HEK293 (cell line): ENCODE measurements around the gene PLEKHG4.

Source experiments
- AEBP2 ChIP-seq: fragments of 450-650 bp; formaldehyde crosslinking; IDR thresholded peaks from 2 replicates; pipeline ENCODE4 v1.5.1; 2016; ENCODE audit warnings: missing biosample characterization, missing genetic modification characterization, borderline replicate concordance
- BCL11A ChIP-seq: fragments of 450-650 bp; formaldehyde crosslinking; IDR thresholded peaks from 2 replicates; pipeline ENCODE4 v1.5.1; 2016; ENCODE audit warnings: low read depth, missing biosample characterization, missing genetic modification characterization
- ELK4 ChIP-seq: IDR thresholded peaks from 2 replicates; pipeline ENCODE4 v1.6.1; 2011; ENCODE audit warnings: mild to moderate bottlenecking, low read depth, low read length, borderline replicate concordance
- GLIS1 ChIP-seq: fragments of 450-650 bp; formaldehyde crosslinking; IDR thresholded peaks from 2 replicates; pipeline ENCODE4 v1.5.1; 2016; ENCODE audit warnings: missing biosample characterization, missing genetic modification characterization
- HOXC10 ChIP-seq: sonication (generic); formaldehyde crosslinking; IDR thresholded peaks from 2 replicates; pipeline ENCODE4 v1.8.1; 2023; ENCODE audit warnings: mild to moderate bottlenecking, missing genetic modification reagents
- KLF7 ChIP-seq: fragments of 450-650 bp; formaldehyde crosslinking; IDR thresholded peaks from 2 replicates; pipeline ENCODE4 v1.5.1; 2016; ENCODE audit warnings: missing biosample characterization, missing genetic modification characterization, borderline replicate concordance
- KLF8 ChIP-seq: fragments of 450-650 bp; formaldehyde crosslinking; IDR thresholded peaks from 2 replicates; pipeline ENCODE4 v1.5.1; 2016; ENCODE audit warnings: missing biosample characterization, missing genetic modification characterization
- PBX3 ChIP-seq: sonication (generic); formaldehyde crosslinking; IDR thresholded peaks from 2 replicates; pipeline ENCODE4 v1.8.1; 2022; ENCODE audit warnings: mild to moderate bottlenecking, moderate library complexity, missing genetic modification reagents
- SCRT2 ChIP-seq: fragments of 450-650 bp; formaldehyde crosslinking; IDR thresholded peaks from 2 replicates; pipeline ENCODE4 v1.5.1; 2016; ENCODE audit warnings: missing biosample characterization, missing genetic modification characterization
- TSHZ1 ChIP-seq: fragments of 450-650 bp; formaldehyde crosslinking; IDR thresholded peaks from 2 replicates; pipeline ENCODE4 v1.5.1; 2016; ENCODE audit warnings: missing biosample characterization, missing genetic modification characterization, borderline replicate concordance
- ZNF169 ChIP-seq: fragments of 450-650 bp; formaldehyde crosslinking; IDR thresholded peaks from 2 replicates; pipeline ENCODE4 v1.5.1; 2016; ENCODE audit warnings: missing biosample characterization, missing genetic modification characterization
- ZNF214 ChIP-seq: fragments of 450-650 bp; formaldehyde crosslinking; IDR thresholded peaks from 2 replicates; pipeline ENCODE4 v1.5.1; 2017; ENCODE audit warnings: missing biosample characterization, mild to moderate bottlenecking, missing genetic modification characterization, borderline replicate concordance
- ZNF274 ChIP-seq, 2 experiments: fragments of 200-500 bp in 1 of 2; fragments of 450-650 bp in 1 of 2; sonication (Bioruptor generic) in 1 of 2; formaldehyde crosslinking in 1 of 2; IDR thresholded peaks; 2 replicates each; pipeline versions ENCODE4 v1.5.1 to v1.6.1; 2014 to 2016; ENCODE audit warnings: borderline replicate concordance in 1 of 2, inconsistent platforms in 1 of 2, low read length in 1 of 2, missing biosample characterization in 1 of 2, missing genetic modification characterization in 1 of 2
- ZNF391 ChIP-seq: fragments of 450-650 bp; formaldehyde crosslinking; IDR thresholded peaks from 2 replicates; pipeline ENCODE4 v1.5.1; 2016; ENCODE audit warnings: low read depth, missing biosample characterization, missing genetic modification characterization, borderline replicate concordance
- ZNF394 ChIP-seq: fragments of 450-650 bp; formaldehyde crosslinking; IDR thresholded peaks from 2 replicates; pipeline ENCODE4 v1.5.1; 2016; ENCODE audit warnings: missing biosample characterization, missing genetic modification characterization, mild to moderate bottlenecking, moderate library complexity, borderline replicate concordance
- ZNF398 ChIP-seq: fragments of 450-650 bp; formaldehyde crosslinking; IDR thresholded peaks from 2 replicates; pipeline ENCODE4 v1.5.1; 2017; ENCODE audit warnings: missing biosample characterization, missing genetic modification characterization
- ZNF423 ChIP-seq: fragments of 450-650 bp; formaldehyde crosslinking; IDR thresholded peaks from 2 replicates; pipeline ENCODE4 v1.5.1; 2016; ENCODE audit warnings: missing biosample characterization, missing genetic modification characterization
- ZNF426 ChIP-seq: fragments of 450-650 bp; formaldehyde crosslinking; IDR thresholded peaks from 2 replicates; pipeline ENCODE4 v1.5.1; 2017; ENCODE audit warnings: missing biosample characterization, missing genetic modification characterization, mild to moderate bottlenecking, inconsistent platforms, moderate library complexity
- ZNF580 ChIP-seq: fragments of 450-650 bp; formaldehyde crosslinking; IDR thresholded peaks from 2 replicates; pipeline ENCODE4 v1.5.1; 2016; ENCODE audit warnings: missing biosample characterization, missing genetic modification characterization
- ZNF585B ChIP-seq: fragments of 450-650 bp; formaldehyde crosslinking; IDR thresholded peaks from 2 replicates; pipeline ENCODE4 v1.5.1; 2016; ENCODE audit warnings: missing biosample characterization, missing genetic modification characterization
- ZNF621 ChIP-seq: fragments of 450-650 bp; formaldehyde crosslinking; IDR thresholded peaks from 2 replicates; pipeline ENCODE4 v1.5.1; 2017; ENCODE audit warnings: missing biosample characterization, missing genetic modification characterization
- ZNF692 ChIP-seq: fragments of 450-650 bp; formaldehyde crosslinking; IDR thresholded peaks from 2 replicates; pipeline ENCODE4 v1.5.1; 2016; ENCODE audit warnings: missing biosample characterization, missing genetic modification characterization
- ZNF747 ChIP-seq: fragments of 450-650 bp; formaldehyde crosslinking; IDR thresholded peaks from 2 replicates; pipeline ENCODE4 v1.5.1; 2016; ENCODE audit warnings: missing biosample characterization, missing genetic modification characterization
- ZNF76 ChIP-seq: fragments of 450-650 bp; formaldehyde crosslinking; IDR thresholded peaks from 2 replicates; pipeline ENCODE4; 2016; ENCODE audit warnings: low read depth, missing biosample characterization, missing genetic modification characterization, borderline replicate concordance
- ZNF777 ChIP-seq: fragments of 450-650 bp; formaldehyde crosslinking; IDR thresholded peaks from 2 replicates; pipeline ENCODE4 v1.5.1; 2017; ENCODE audit warnings: missing biosample characterization, missing genetic modification characterization, borderline replicate concordance
- ZNF791 ChIP-seq: fragments of 450-650 bp; formaldehyde crosslinking; IDR thresholded peaks from 2 replicates; pipeline ENCODE4 v1.5.1; 2016; ENCODE audit warnings: missing biosample characterization, missing genetic modification characterization

PLEKHG4 gene

GRCh38 chr16:67277294-67277998 is 1.9 kb upstream of the PLEKHG4 start (continued):
- no peak for TF ChIP-seq AEBP2 (tag by site-specific recombination)
- TF ChIP-seq KLF8: no peak
- TF ChIP-seq PBX3 (CRISPR knock-in tag): no peak
- TF ChIP-seq SCRT2: peak; percentile 75
- no peak for TF ChIP-seq ZNF169 (tag by site-specific recombination)
- no peak for TF ChIP-seq BCL11A
- no peak for TF ChIP-seq ELK4
- no peak for TF ChIP-seq ZNF76 (tag by site-specific recombination)
- TF ChIP-seq KLF7: no peak
- TF ChIP-seq ZNF423 (tag by site-specific recombination): no peak
- no peak for TF ChIP-seq ZNF274 (IDR thresholded peaks at IDR 0.05; ENCODE audit: low read length)
- TF ChIP-seq ZNF274 (tag by site-specific recombination; IDR thresholded peaks at IDR 0.05; ENCODE audit: borderline replicate concordance): no peak
- TF ChIP-seq ZNF747: no peak
- TF ChIP-seq ZNF585B (tag by site-specific recombination): no peak
- TF ChIP-seq ZNF214 (tag by site-specific recombination): no peak
- TF ChIP-seq GLIS1 (tag by site-specific recombination): peak; percentile 60; the same call in 1 of the 2 replicates
- TF ChIP-seq ZNF391 (tag by site-specific recombination): no peak
- no peak for TF ChIP-seq HOXC10 (CRISPR knock-in tag)
- TF ChIP-seq ZNF692 (tag by site-specific recombination): peak; percentile 97
- TF ChIP-seq ZNF398 (tag by site-specific recombination): peak; percentile 85
- no peak for TF ChIP-seq ZNF777 (tag by site-specific recombination)
- no peak for TF ChIP-seq TSHZ1 (tag by site-specific recombination)
- no peak for TF ChIP-seq ZNF791 (tag by site-specific recombination)
- TF ChIP-seq ZNF426 (tag by site-specific recombination): no peak
- TF ChIP-seq ZNF394: 0 out of 2 replicates have a peak, but pooled peaks have one; percentile 14
- no peak for TF ChIP-seq ZNF580 (tag by site-specific recombination)
- TF ChIP-seq ZNF621 (tag by site-specific recombination): no peak
